WTC11 (cell line): Measurements from ENCODE around the gene MEFV.
"Not testable (repeated sequence)": the region's sequence is repeated elsewhere in the genome, so short reads cannot be mapped to it uniquely, and the experiment has no call there.

Experiments used
- ATF3 ChIP-seq: sonication (generic); formaldehyde crosslinking; conservative IDR thresholded peaks from 2 replicates; pipeline ENCODE4 v1.8.1; 2022; ENCODE audit warnings: mild to moderate bottlenecking, missing genetic modification reagents
- CREB1 ChIP-seq: sonication (generic); formaldehyde crosslinking; IDR thresholded peaks from 2 replicates; pipeline ENCODE4 v1.8.0; 2023; ENCODE audit warnings: mild to moderate bottlenecking, missing genetic modification reagents
- CTCF ChIP-seq: fragments of 200-600 bp; IDR thresholded peaks from 2 replicates; pipeline ENCODE4 v1.8.0; 2022; ENCODE audit warnings: antibody characterized with exemption
- ELF4 ChIP-seq: sonication (generic); formaldehyde crosslinking; IDR thresholded peaks from 2 replicates; pipeline ENCODE4 v1.8.1; 2022; ENCODE audit warnings: low read depth, mild to moderate bottlenecking, moderate library complexity, missing genetic modification reagents
- MAX ChIP-seq: sonication (generic); formaldehyde crosslinking; IDR thresholded peaks from 2 replicates; pipeline ENCODE4 v1.8.0; 2022; ENCODE audit warnings: mild to moderate bottlenecking, missing genetic modification reagents
- MYBL2 ChIP-seq: sonication (generic); formaldehyde crosslinking; IDR thresholded peaks from 2 replicates; pipeline ENCODE4 v1.8.1; 2023; ENCODE audit warnings: mild to moderate bottlenecking, moderate library complexity, missing genetic modification reagents
- NFE2L1 ChIP-seq: sonication (generic); formaldehyde crosslinking; IDR thresholded peaks from 2 replicates; pipeline ENCODE4 v1.8.1; 2023; ENCODE audit warnings: missing genetic modification reagents
- NFYB ChIP-seq: sonication (generic); formaldehyde crosslinking; conservative IDR thresholded peaks from 2 replicates; pipeline ENCODE4 v1.8.0; 2022; ENCODE audit warnings: low read depth, missing genetic modification reagents
- SP1 ChIP-seq: sonication (generic); formaldehyde crosslinking; conservative IDR thresholded peaks from 2 replicates; pipeline ENCODE4 v1.8.1; 2022; ENCODE audit warnings: missing genetic modification reagents
- TEAD4 ChIP-seq: sonication (generic); formaldehyde crosslinking; IDR thresholded peaks from 2 replicates; pipeline ENCODE4 v1.8.0; 2022; ENCODE audit warnings: mild to moderate bottlenecking, missing genetic modification reagents
- USF1 ChIP-seq: sonication (generic); formaldehyde crosslinking; IDR thresholded peaks from 2 replicates; pipeline ENCODE4 v1.8.0; 2022; ENCODE audit warnings: mild to moderate bottlenecking, missing genetic modification reagents
- ZNF232 ChIP-seq: sonication (generic); formaldehyde crosslinking; IDR thresholded peaks from 2 replicates; pipeline ENCODE4 v1.8.0; 2022; ENCODE audit warnings: mild to moderate bottlenecking, missing genetic modification reagents
- ZNF512 ChIP-seq: sonication (generic); formaldehyde crosslinking; IDR thresholded peaks from 2 replicates; pipeline ENCODE4 v1.8.1; 2022; ENCODE audit warnings: missing genetic modification reagents, borderline replicate concordance

GRCh38 chr16:3197694-3198333, 58.6 kb downstream of the MEFV start:
- not testable (repeated sequence) for TF ChIP-seq CTCF; MYBL2 (CRISPR knock-in tag); MAX; SP1 (CRISPR knock-in tag); NFE2L1 (CRISPR knock-in tag); ZNF512; CREB1; ZNF232 (CRISPR knock-in tag); NFYB; ATF3; ELF4 (CRISPR knock-in tag); USF1; TEAD4 (CRISPR knock-in tag)
